ENCODE data around the gene RBM26. TPM values are rescaled to one million over a fixed set of nuclear protein-coding genes. Genes with fewer than 3 reads are reported as not detected.

The RBM26 gene
- total RNA-seq, 4 donors from 2014 or later: 34.8 to 96.6 (median 44.5) TPM

- H3K4me1 ChIP-seq: no peaks in the 10 kb centered on the region
- DNase-seq: no peak
- no peaks in the 10 kb centered on the region for H3K27me3 ChIP-seq
- no peaks in the 10 kb centered on the region for H3K9me3 ChIP-seq
- H3K27ac ChIP-seq: no peak overlapping the region
- H3K36me3 ChIP-seq: no peaks in the 10 kb centered on the region
- H3K4me3 ChIP-seq: no peak overlapping the region
- TF ChIP-seq CTCF (IDR thresholded peaks at IDR 0.05): no peak
- no peak for TF ChIP-seq POLR2A (IDR thresholded peaks at IDR 0.05)
These were observed 108.9 kb downstream of the RBM26 start for GRCh38 chr13:79297128-79297527.

DNA sequence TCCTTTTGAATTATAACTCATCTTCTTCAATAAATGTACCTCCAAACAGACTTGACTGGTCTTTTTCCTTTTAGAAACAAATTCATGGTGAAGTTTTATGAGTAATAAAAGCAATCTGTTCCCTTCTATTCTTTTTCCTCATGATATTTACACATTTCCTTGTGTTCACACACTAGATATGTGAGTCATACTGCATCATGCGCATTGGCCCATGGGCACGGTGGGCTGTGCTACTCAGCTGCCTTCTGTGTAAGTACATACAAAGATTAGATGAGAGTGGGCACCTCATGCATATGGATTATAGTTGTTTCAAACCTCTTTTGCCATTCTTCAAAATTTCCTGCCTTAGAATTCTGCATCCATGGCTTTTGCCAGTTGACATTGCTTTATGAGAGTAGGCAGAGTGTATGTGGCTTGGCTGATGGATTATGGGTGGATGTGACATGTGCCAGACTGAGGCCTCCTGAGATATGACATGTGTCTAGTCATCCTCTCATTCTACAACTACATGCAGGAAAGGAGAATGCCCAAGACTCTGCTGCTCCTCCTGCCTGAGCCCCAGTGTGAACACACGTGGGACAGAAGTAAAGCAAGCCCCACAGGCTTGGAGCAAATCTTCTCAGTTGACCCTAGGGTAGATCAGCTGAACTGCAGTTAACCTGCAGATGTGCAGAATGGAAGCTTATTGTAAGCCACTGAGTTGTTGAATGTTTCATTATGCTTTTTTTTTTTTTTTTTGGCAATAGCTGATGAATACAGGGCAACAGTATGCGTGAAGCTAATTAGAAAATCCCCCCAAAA, 109.9 kb downstream of the RBM26 start:
- H3K9me3 ChIP-seq: no peaks in the 10 kb centered on the region
- no peak overlapping the region for H3K27ac ChIP-seq
- no peak for TF ChIP-seq POLR2A (IDR thresholded peaks at IDR 0.05)
- TF ChIP-seq CTCF (IDR thresholded peaks at IDR 0.05): no peak
- DNase-seq: no peak
- no peaks in the 10 kb centered on the region for H3K4me1 ChIP-seq
- no peaks in the 10 kb centered on the region for H3K36me3 ChIP-seq
- H3K4me3 ChIP-seq: no peak overlapping the region
- no peaks in the 10 kb centered on the region for H3K27me3 ChIP-seq

- no peak for TF ChIP-seq POLR2A (IDR thresholded peaks at IDR 0.05)
- DNase-seq: no peak
- no peaks in the 10 kb centered on the region for H3K27me3 ChIP-seq
These were observed 115.3 kb downstream of the RBM26 start for GRCh38 chr13:79290595-79291244.

GRCh38 chr13:79289571-79289970, 116.5 kb downstream of the RBM26 start:
- DNase-seq: no peak
- TF ChIP-seq POLR2A (IDR thresholded peaks at IDR 0.05) (no peak), CTCF (IDR thresholded peaks at IDR 0.05) (no peak)
- no peaks in the 10 kb centered on the region for H3K4me1 ChIP-seq
- H3K4me3 ChIP-seq: no peak overlapping the region
- H3K9me3 ChIP-seq: no peaks in the 10 kb centered on the region
- H3K27me3 ChIP-seq: no peaks in the 10 kb centered on the region
- H3K36me3 ChIP-seq: no peaks in the 10 kb centered on the region
- H3K27ac ChIP-seq: no peak overlapping the region

More at GRCh38 chr13:79290595-79291244, 115.3 kb downstream of the RBM26 start:
- no peaks in the 10 kb centered on the region for H3K9me3 ChIP-seq
- H3K36me3 ChIP-seq: no peaks in the 10 kb centered on the region
- no peak overlapping the region for H3K4me3 ChIP-seq
- no peaks in the 10 kb centered on the region for H3K4me1 ChIP-seq
- no peak overlapping the region for H3K27ac ChIP-seq

GRCh38 chr13:79287939-79288795, 117.9 kb downstream of the RBM26 start:
- no peaks in the 10 kb centered on the region for H3K36me3 ChIP-seq
- H3K27me3 ChIP-seq: no peaks in the 10 kb centered on the region
- H3K4me3 ChIP-seq: no peak overlapping the region
- TF ChIP-seq POLR2A (IDR thresholded peaks at IDR 0.05) (no peak), CTCF (IDR thresholded peaks at IDR 0.05) (no peak)
- DNase-seq: no peak
- no peaks in the 10 kb centered on the region for H3K4me1 ChIP-seq
- H3K9me3 ChIP-seq: no peaks in the 10 kb centered on the region
- no peak overlapping the region for H3K27ac ChIP-seq

All from Peyer's patch (tissue), 4 donors.